Measurements from ENCODE around the gene PAM.
"Not testable (repeated sequence)": the region's sequence is repeated elsewhere in the genome, so short reads cannot be mapped to it uniquely, and the experiment has no call there.

PAM gene

DNA sequence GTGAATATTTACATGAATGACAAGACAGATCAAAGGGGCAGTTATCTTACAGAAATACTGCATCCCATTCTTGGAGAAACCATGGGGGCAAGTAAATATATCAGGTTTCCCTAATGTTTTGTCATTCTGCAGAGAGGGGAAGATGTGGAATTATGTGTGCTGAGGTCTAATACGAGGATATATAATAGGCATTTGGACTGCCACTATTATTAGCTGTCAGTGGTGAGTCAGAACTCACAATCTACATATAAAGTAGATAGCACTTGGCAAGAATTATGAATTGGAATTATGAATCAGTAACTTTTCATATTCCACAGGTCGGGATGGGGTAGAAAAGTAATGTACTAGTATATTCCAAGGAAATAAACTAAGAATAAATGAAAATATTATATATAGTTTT, 243.1 kb downstream of the PAM start:
- H3K4me3 ChIP-seq (ENCODE audit: low read depth, low read length): no peak overlapping the region
- peaks cover 9% of the 10 kb centered on the region for H3K9me3 ChIP-seq (ENCODE audit: control insufficient read depth, insufficient read depth, low read depth, low read length)
- no peak overlapping the region for H3K9ac ChIP-seq (ENCODE audit: low read length)
- H3K27ac ChIP-seq (ENCODE audit: low read depth, low read length): no peak overlapping the region
- H3K27me3 ChIP-seq (ENCODE audit: control insufficient read depth, insufficient read depth, low read length): no peaks in the 10 kb centered on the region
- no peaks in the 10 kb centered on the region for H3K4me1 ChIP-seq (ENCODE audit: control insufficient read depth, insufficient read depth, low read length)
- H3K36me3 ChIP-seq (ENCODE audit: control insufficient read depth, insufficient read depth, low read length): no peaks in the 10 kb centered on the region

DNA sequence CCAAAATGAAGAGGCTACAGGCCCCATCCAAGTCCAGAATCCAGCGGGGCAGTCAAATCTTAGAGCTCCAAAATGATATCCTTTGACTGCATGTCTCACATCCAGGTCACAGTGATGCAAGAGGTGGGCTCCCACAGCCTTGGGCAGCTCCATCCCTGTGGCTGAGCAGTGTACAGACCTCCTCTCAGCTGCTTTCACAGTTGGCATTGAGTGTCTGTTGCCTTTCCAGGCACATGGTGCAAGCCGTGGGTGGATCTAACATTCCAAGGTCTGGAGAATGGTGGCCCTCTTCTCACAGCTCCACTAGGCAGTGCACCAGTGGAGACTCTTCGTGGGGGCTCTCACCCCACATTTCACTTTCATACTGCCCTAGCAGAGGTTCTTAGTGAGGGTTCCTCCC, 244.1 kb downstream of the PAM start:
- Histone ChIP-seq H3K9me3 (ENCODE audit: control insufficient read depth, insufficient read depth, low read depth, low read length) (peaks cover 9% of the 10 kb centered on the region), H3K4me1 (ENCODE audit: control insufficient read depth, insufficient read depth, low read length) (no peaks in the 10 kb centered on the region), H3K27me3 (ENCODE audit: control insufficient read depth, insufficient read depth, low read length) (no peaks in the 10 kb centered on the region), H3K36me3 (ENCODE audit: control insufficient read depth, insufficient read depth, low read length) (no peaks in the 10 kb centered on the region), H3K4me3 (ENCODE audit: low read depth, low read length) (no peak overlapping the region), H3K27ac (ENCODE audit: low read depth, low read length) (no peak overlapping the region), H3K9ac (ENCODE audit: low read length) (no peak overlapping the region)

DNA sequence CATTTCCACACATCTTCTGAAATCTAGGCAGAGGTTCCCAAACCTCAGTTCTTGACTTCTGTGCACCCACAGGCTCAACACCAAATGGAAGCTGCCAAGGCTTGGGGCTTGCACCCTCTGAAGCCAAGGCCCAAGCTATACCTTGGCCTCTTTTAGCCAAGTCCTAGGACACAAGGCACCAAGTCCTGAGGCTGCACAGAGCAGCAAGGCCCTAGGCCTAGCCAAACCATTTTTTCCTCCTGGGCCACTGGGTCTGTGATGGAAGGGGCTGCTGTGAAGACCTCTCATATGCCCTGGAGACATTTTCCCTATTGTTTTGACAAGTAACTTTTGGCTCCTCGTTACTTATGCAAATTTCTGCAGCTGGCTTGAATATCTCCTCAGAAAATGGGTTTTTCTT, 244.5 kb downstream of the PAM start:
- H3K27ac ChIP-seq (ENCODE audit: low read depth, low read length); H3K4me3 ChIP-seq (ENCODE audit: low read depth, low read length); H3K27me3 ChIP-seq (ENCODE audit: control insufficient read depth, insufficient read depth, low read length); H3K9ac ChIP-seq (ENCODE audit: low read length); H3K36me3 ChIP-seq (ENCODE audit: control insufficient read depth, insufficient read depth, low read length); H3K9me3 ChIP-seq (ENCODE audit: control insufficient read depth, insufficient read depth, low read depth, low read length); H3K4me1 ChIP-seq (ENCODE audit: control insufficient read depth, insufficient read depth, low read length): not testable (repeated sequence)

DNA sequence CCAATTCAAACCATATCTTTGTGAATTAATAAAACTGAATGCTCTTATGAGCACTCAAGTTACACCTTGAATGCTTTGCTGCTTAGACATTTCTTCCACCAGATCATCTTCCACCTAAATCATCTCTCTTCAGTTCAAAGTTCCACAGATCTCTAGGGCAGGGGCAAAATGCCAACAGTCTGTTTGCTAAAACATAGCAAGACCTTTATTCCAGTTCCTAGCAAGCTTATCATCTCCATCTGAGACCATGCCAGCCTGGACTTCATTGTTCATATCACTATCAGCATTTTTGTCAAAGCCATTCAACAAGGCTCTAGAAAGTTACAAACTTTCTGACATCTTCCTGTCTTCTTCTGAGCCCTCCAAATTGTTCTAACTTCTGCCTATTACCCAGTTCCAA, 245.0 kb downstream of the PAM start:
- Histone ChIP-seq H3K9me3 (ENCODE audit: control insufficient read depth, insufficient read depth, low read depth, low read length) (peaks cover 9% of the 10 kb centered on the region), H3K27ac (ENCODE audit: low read depth, low read length) (no peak overlapping the region), H3K4me3 (ENCODE audit: low read depth, low read length) (no peak overlapping the region), H3K27me3 (ENCODE audit: control insufficient read depth, insufficient read depth, low read length) (no peaks in the 10 kb centered on the region), H3K36me3 (ENCODE audit: control insufficient read depth, insufficient read depth, low read length) (no peaks in the 10 kb centered on the region), H3K9ac (ENCODE audit: low read length) (no peak overlapping the region), H3K4me1 (ENCODE audit: control insufficient read depth, insufficient read depth, low read length) (no peaks in the 10 kb centered on the region)

DNA sequence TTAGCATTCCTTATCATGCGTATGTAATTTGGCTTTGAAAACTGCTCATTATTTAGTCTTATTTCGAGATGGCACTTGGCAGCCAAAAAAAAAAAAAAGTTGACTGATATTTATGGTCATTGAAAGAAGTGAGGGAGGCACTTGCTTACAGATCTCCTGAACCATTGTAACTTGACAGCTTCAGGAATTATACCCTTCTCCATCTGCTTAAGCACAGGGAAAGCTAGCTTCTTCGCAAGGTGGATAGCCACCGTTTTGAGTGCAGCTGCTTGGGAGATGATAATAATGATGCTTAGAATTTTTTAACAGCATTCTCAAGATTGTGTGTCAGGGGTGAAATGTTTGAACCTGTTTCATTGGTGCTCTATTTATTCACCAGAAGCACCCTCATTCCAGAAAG, 248.8 kb downstream of the PAM start:
- Histone ChIP-seq H3K4me3 (ENCODE audit: low read depth, low read length) (no peak overlapping the region), H3K27me3 (ENCODE audit: control insufficient read depth, insufficient read depth, low read length) (no peaks in the 10 kb centered on the region), H3K27ac (ENCODE audit: low read depth, low read length) (no peak overlapping the region), H3K9ac (ENCODE audit: low read length) (no peak overlapping the region), H3K4me1 (ENCODE audit: control insufficient read depth, insufficient read depth, low read length) (no peaks in the 10 kb centered on the region), H3K36me3 (ENCODE audit: control insufficient read depth, insufficient read depth, low read length) (no peaks in the 10 kb centered on the region; the same call in 1 of the 2 replicates), H3K9me3 (ENCODE audit: control insufficient read depth, insufficient read depth, low read depth, low read length) (peaks cover 9% of the 10 kb centered on the region)

DNA sequence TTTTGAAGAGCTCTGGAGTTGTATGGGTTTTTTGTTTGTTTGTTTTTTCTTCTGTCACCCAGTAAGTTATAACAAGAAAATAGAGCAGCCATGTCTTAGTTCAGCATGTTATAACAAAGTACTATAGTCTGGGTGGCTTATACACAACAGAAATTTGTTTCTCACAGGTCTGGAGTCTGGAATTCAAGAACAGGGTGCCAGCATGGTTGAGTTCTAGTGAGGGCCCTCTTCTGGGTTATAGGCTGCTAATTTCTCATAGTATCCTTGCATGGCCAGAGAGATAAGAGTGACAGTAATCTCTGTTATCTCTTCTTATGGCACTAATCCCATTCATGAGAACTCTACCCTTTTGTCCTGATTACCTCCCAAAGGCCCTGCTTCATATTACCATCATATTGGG, 250.2 kb downstream of the PAM start:
- Histone ChIP-seq H3K4me1 (ENCODE audit: control insufficient read depth, insufficient read depth, low read length) (no peaks in the 10 kb centered on the region), H3K4me3 (ENCODE audit: low read depth, low read length) (no peak overlapping the region), H3K27me3 (ENCODE audit: control insufficient read depth, insufficient read depth, low read length) (no peaks in the 10 kb centered on the region), H3K36me3 (ENCODE audit: control insufficient read depth, insufficient read depth, low read length) (no peaks in the 10 kb centered on the region; the same call in 1 of the 2 replicates), H3K27ac (ENCODE audit: low read depth, low read length) (no peak overlapping the region), H3K9me3 (ENCODE audit: control insufficient read depth, insufficient read depth, low read depth, low read length) (no peaks in the 10 kb centered on the region), H3K9ac (ENCODE audit: low read length) (no peak overlapping the region)

DNA sequence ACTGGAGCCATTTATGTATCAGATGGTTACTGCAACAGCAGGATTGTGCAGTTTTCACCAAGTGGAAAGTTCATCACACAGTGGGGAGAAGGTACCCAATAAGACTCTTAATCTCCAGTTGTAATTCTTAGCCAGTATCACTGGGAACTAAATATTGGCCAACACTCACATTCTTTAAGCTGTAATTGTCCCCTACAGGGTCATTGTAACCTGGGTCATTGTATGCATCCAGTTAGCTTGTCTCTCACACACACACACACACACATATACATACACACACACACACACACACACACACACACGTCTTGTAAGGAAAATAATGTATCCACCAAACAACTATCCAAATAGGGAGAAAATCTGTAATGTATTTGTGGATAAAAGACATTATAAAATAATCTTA, 251.8 kb downstream of the PAM start:
- no peak overlapping the region for H3K27ac ChIP-seq (ENCODE audit: low read depth, low read length)
- H3K9me3 ChIP-seq (ENCODE audit: control insufficient read depth, insufficient read depth, low read depth, low read length): no peaks in the 10 kb centered on the region
- no peak overlapping the region for H3K9ac ChIP-seq (ENCODE audit: low read length)
- H3K27me3 ChIP-seq (ENCODE audit: control insufficient read depth, insufficient read depth, low read length): no peaks in the 10 kb centered on the region
- no peak overlapping the region for H3K4me3 ChIP-seq (ENCODE audit: low read depth, low read length)
- H3K36me3 ChIP-seq (ENCODE audit: control insufficient read depth, insufficient read depth, low read length): no peaks in the 10 kb centered on the region; the same call in 1 of the 2 replicates
- H3K4me1 ChIP-seq (ENCODE audit: control insufficient read depth, insufficient read depth, low read length): no peaks in the 10 kb centered on the region

DNA sequence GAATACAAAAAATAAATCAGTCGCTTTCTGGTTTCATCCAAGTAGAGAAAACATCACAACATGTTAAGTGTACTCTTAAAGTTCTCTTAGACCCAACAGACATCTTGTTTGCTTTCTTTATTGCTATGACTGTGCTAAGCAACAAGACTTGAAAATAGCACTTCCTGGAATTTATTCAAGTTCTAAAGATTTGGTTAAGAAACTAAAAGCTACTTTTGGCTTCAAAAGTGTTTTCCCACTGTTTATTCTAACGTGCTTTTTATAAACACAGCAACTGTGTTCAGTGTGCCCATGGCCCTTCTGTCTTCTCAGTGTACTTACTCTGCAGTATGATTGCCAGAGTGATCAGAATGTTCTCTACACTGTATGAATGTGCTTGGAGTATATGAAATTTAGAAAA, 255.1 kb downstream of the PAM start:
- H3K27ac ChIP-seq (ENCODE audit: low read depth, low read length): no peak overlapping the region
- H3K9ac ChIP-seq (ENCODE audit: low read length): no peak overlapping the region
- no peaks in the 10 kb centered on the region for H3K9me3 ChIP-seq (ENCODE audit: control insufficient read depth, insufficient read depth, low read depth, low read length)
- no peaks in the 10 kb centered on the region for H3K27me3 ChIP-seq (ENCODE audit: control insufficient read depth, insufficient read depth, low read length)
- no peaks in the 10 kb centered on the region; the same call in 1 of the 2 replicates for H3K36me3 ChIP-seq (ENCODE audit: control insufficient read depth, insufficient read depth, low read length)
- H3K4me3 ChIP-seq (ENCODE audit: low read depth, low read length): no peak overlapping the region
- H3K4me1 ChIP-seq (ENCODE audit: control insufficient read depth, insufficient read depth, low read length): no peaks in the 10 kb centered on the region

DNA sequence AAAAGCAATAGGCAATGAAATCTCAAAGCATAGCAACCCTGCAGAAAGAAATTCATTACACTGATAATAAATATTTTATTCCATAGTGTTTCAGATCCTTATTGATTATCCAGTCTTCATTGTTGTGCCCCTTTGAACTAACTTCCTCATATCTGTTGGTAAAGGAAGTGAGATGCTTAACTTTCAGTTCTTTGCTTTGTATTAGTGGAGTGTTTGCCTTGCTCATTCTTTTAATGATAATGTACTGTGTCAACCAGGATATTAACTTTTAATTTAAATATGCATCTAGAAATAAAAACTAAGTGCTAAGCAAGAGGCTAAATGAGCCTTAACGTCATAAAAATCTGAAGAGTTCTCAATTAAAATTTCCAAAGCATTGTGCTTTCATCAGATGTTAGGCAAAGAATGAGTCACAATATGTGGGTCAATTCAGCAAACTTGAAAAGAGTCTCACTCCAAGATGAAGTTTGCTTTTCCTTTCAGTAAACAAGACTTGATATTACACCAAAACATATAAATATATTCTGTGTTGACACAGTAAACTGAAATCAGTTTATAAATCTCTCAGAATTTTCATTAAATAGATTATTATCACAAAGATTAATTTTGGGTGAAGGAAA, 258.9 kb downstream of the PAM start:
- no peaks in the 10 kb centered on the region for H3K9me3 ChIP-seq (ENCODE audit: control insufficient read depth, insufficient read depth, low read depth, low read length)

DNA sequence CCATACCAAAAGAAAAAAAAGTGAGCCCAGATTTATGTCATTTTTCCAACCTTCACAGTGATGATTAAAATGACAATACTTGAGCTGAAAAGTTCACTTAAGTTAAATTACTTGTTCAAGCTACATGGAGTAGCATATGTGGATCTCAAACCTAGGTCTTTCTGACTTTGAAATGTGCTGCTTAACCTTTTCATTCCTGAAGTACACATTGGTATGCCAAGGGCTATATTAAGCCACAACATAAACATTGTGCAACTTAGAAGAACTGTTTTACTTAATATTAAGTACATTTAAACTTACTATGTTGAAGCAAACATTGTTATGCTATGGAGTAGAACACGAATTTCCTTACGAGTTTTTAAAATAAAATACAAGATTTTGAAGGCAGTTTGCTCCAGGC, 259.9 kb downstream of the PAM start:
- no peaks in the 10 kb centered on the region for H3K4me1 ChIP-seq (ENCODE audit: control insufficient read depth, insufficient read depth, low read length)
- H3K36me3 ChIP-seq (ENCODE audit: control insufficient read depth, insufficient read depth, low read length): no peaks in the 10 kb centered on the region
- no peaks in the 10 kb centered on the region for H3K27me3 ChIP-seq (ENCODE audit: control insufficient read depth, insufficient read depth, low read length)
- no peak overlapping the region for H3K9ac ChIP-seq (ENCODE audit: low read length)
- no peak overlapping the region for H3K27ac ChIP-seq (ENCODE audit: low read depth, low read length)
- H3K4me3 ChIP-seq (ENCODE audit: low read depth, low read length): no peak overlapping the region
- H3K9me3 ChIP-seq (ENCODE audit: control insufficient read depth, insufficient read depth, low read depth, low read length): no peaks in the 10 kb centered on the region

More for the DNA sequence above, 258.9 kb downstream of the PAM start:
- H3K4me3 ChIP-seq (ENCODE audit: low read depth, low read length): no peak overlapping the region
- H3K36me3 ChIP-seq (ENCODE audit: control insufficient read depth, insufficient read depth, low read length): no peaks in the 10 kb centered on the region
- no peaks in the 10 kb centered on the region for H3K4me1 ChIP-seq (ENCODE audit: control insufficient read depth, insufficient read depth, low read length)
- no peaks in the 10 kb centered on the region for H3K27me3 ChIP-seq (ENCODE audit: control insufficient read depth, insufficient read depth, low read length)
- no peak overlapping the region for H3K9ac ChIP-seq (ENCODE audit: low read length)
- no peak overlapping the region for H3K27ac ChIP-seq (ENCODE audit: low read depth, low read length)

DNA sequence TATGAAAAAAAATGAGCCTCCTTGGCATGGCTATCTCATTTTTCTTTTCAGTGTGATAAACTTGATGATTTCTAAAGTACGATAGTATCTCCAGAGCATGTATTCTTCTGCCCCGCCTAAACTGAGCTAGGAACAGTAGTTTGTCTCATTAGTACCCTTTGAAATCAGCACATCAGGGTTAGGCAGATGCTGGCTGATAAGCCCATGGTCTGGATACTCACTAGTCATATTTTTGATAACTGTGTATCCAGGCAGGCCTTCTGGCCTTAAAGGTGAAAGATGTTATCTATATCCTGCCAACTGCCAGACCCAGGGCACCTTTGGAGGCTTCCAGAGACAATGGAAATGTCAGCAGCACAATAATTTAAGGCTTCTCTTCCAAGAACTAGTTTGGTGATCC, 261.1 kb downstream of the PAM start:
- H3K9ac ChIP-seq (ENCODE audit: low read length): no peak overlapping the region
- H3K27me3 ChIP-seq (ENCODE audit: control insufficient read depth, insufficient read depth, low read length): no peaks in the 10 kb centered on the region
- no peak overlapping the region for H3K4me3 ChIP-seq (ENCODE audit: low read depth, low read length)
- no peaks in the 10 kb centered on the region for H3K9me3 ChIP-seq (ENCODE audit: control insufficient read depth, insufficient read depth, low read depth, low read length)
- H3K4me1 ChIP-seq (ENCODE audit: control insufficient read depth, insufficient read depth, low read length): no peaks in the 10 kb centered on the region
- H3K36me3 ChIP-seq (ENCODE audit: control insufficient read depth, insufficient read depth, low read length): no peaks in the 10 kb centered on the region
- no peak overlapping the region for H3K27ac ChIP-seq (ENCODE audit: low read depth, low read length)

DNA sequence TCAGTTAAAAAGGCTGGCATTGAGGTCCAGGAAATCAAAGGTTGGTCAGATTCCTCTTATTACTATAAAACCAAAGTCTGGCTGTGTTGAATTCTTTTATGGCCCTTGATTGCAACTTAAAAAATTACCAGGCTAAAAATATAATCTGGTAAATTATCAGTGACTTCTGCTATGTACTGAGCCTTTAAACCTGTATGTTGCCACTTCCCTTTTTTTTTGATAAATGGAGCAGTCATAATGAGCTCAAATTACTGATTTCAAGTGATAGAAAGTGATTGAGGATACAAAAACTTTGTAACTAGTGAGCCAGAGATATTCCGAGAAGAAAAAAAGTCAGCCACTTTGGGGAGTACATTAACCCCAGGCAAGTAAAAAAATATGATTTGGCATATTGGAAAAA, 264.7 kb downstream of the PAM start:
- H3K9ac ChIP-seq (ENCODE audit: low read length): no peak overlapping the region
- H3K27ac ChIP-seq (ENCODE audit: low read depth, low read length): no peak overlapping the region
- H3K36me3 ChIP-seq (ENCODE audit: control insufficient read depth, insufficient read depth, low read length): no peaks in the 10 kb centered on the region
- no peaks in the 10 kb centered on the region for H3K4me1 ChIP-seq (ENCODE audit: control insufficient read depth, insufficient read depth, low read length)
- no peaks in the 10 kb centered on the region for H3K9me3 ChIP-seq (ENCODE audit: control insufficient read depth, insufficient read depth, low read depth, low read length)
- H3K4me3 ChIP-seq (ENCODE audit: low read depth, low read length): no peak overlapping the region
- no peaks in the 10 kb centered on the region for H3K27me3 ChIP-seq (ENCODE audit: control insufficient read depth, insufficient read depth, low read length)

Data from HUES6 (cell line).